IMR-90 (cell line): ENCODE data around the gene AQP1. TPM values are rescaled to one million over a fixed set of nuclear protein-coding genes. Genes with fewer than 3 reads are reported as not detected.
A peak's percentile ranks its signal among the peaks of the same experiment; 100 is the strongest.

ENCODE experiments used
- ATAC-seq: fragments of 200-7000 bp; cut with Tn5 transposase; 2 replicates; pipeline ENCODE4 v1.9.1; 2020; ENCODE audit warnings: low read depth, mild to moderate bottlenecking, moderate library complexity
- BruUV-seq: library from RNA; stranded (reverse); fragments of 400-500 nt; replicated peaks from 2 replicates; lab custom pipeline; 2021; lab: Mats Ljungman, UMichigan
- CTCF ChIA-PET: fragments of 300-600 bp; formaldehyde crosslinking; extraction: SDS; loops from one replicate; lab custom pipeline; 2021; ENCODE audit warnings: antibody characterized with exemption; lab: Yijun Ruan, JAX
- POLR2A ChIA-PET: fragments of 300-600 bp; sonication (Branson Sonifier 250); formaldehyde crosslinking; loops from one replicate; lab custom pipeline; 2022; ENCODE audit warnings: antibody characterized with exemption; ENCODE audit not compliant: unreplicated experiment; lab: Charles Lee
- DNase-seq: peaks from one replicate; pipeline ENCODE4 v3.0.0; 2013
- H2AFZ ChIP-seq: replicated peaks from 2 replicates; pipeline ENCODE3; 2013; ENCODE audit warnings: low read length, mild to moderate bottlenecking; ENCODE audit not compliant: poor library complexity
- H2AK5ac ChIP-seq: 2 replicates; pipeline ENCODE4 v1.6.1; 2013; ENCODE audit warnings: low read depth, low read length, inconsistent platforms
- H2AK9ac ChIP-seq: replicated peaks from 2 replicates; pipeline ENCODE3; 2013; ENCODE audit warnings: mild to moderate bottlenecking, low read depth, low read length, moderate library complexity; ENCODE audit not compliant: poor library complexity
- H2BK120ac ChIP-seq: 2 replicates; pipeline ENCODE4 v1.6.1; 2013; ENCODE audit warnings: low read depth, low read length, inconsistent platforms
- H2BK15ac ChIP-seq: 3 replicates; pipeline ENCODE4 v1.6.1; 2013; ENCODE audit warnings: low read depth, low read length, inconsistent platforms
- H2BK20ac ChIP-seq: 2 replicates; pipeline ENCODE4 v1.6.1; 2013; ENCODE audit warnings: low read depth, mild to moderate bottlenecking, inconsistent platforms, low read length, moderate library complexity
- H2BK5ac ChIP-seq: 2 replicates; pipeline ENCODE4 v1.6.1; 2013; ENCODE audit warnings: mild to moderate bottlenecking, low read depth, low read length, inconsistent platforms; ENCODE audit not compliant: poor library complexity, severe bottlenecking
- H3K14ac ChIP-seq: replicated peaks from 2 replicates; pipeline ENCODE4 v1.6.1; 2013; ENCODE audit warnings: low read depth, low read length, inconsistent platforms
- H3K18ac ChIP-seq: 2 replicates; pipeline ENCODE4 v1.6.1; 2013; ENCODE audit warnings: low read depth, low read length, control low read depth
- H3K23ac ChIP-seq: 2 replicates; pipeline ENCODE4 v1.6.1; 2013; ENCODE audit warnings: low read depth, low read length, inconsistent platforms
- H3K27ac ChIP-seq: 2 replicates; pipeline ENCODE4 v1.5.1; 2013; ENCODE audit warnings: mild to moderate bottlenecking, control low read depth, low read length; ENCODE audit not compliant: insufficient read depth
- H3K27me3 ChIP-seq: 2 replicates; pipeline ENCODE4 v1.6.1; 2013; ENCODE audit warnings: low read length; ENCODE audit not compliant: control insufficient read depth, insufficient read depth
- H3K36me3 ChIP-seq: 2 replicates; pipeline ENCODE4 v1.6.1; 2013; ENCODE audit warnings: low read length, mixed read lengths; ENCODE audit not compliant: control insufficient read depth, insufficient read depth
- H3K4ac ChIP-seq: 2 replicates; pipeline ENCODE4 v1.6.1; 2013; ENCODE audit warnings: low read depth, low read length, inconsistent platforms
- H3K4me1 ChIP-seq: 2 replicates; pipeline ENCODE4 v1.6.1; 2013; ENCODE audit warnings: low read length, mixed read lengths; ENCODE audit not compliant: control insufficient read depth, insufficient read depth
- H3K4me2 ChIP-seq: 2 replicates; pipeline ENCODE4 v1.6.1; 2013; ENCODE audit warnings: low read depth, mild to moderate bottlenecking, control low read depth, low read length, moderate library complexity
- H3K4me3 ChIP-seq: 2 replicates; pipeline ENCODE4 v1.5.1; 2013; ENCODE audit warnings: low read depth, mild to moderate bottlenecking, control low read depth, low read length, moderate library complexity; ENCODE audit not compliant: insufficient read depth
- H3K56ac ChIP-seq: 2 replicates; pipeline ENCODE4 v1.6.1; 2013; ENCODE audit warnings: low read length, inconsistent platforms; ENCODE audit not compliant: insufficient read depth; ENCODE audit errors: extremely low read depth
- H3K79me1 ChIP-seq, 2 experiments: 2 replicates each; pipeline ENCODE4 v1.6.1; 2013; ENCODE audit warnings: low read length in 2 of 2, inconsistent platforms in 1 of 2, low read depth in 1 of 2
- H3K9ac ChIP-seq: 2 replicates; pipeline ENCODE4 v1.6.1; 2013; ENCODE audit warnings: low read depth, low read length, control low read depth
- H3K9me1 ChIP-seq: 2 replicates; pipeline ENCODE4 v1.6.1; 2013; ENCODE audit warnings: low read length, inconsistent platforms; ENCODE audit not compliant: insufficient read depth
- H3K9me3 ChIP-seq: 2 replicates; pipeline ENCODE4 v1.6.1; 2013; ENCODE audit warnings: low read length; ENCODE audit not compliant: control insufficient read depth, insufficient read depth
- H4K20me1 ChIP-seq: 2 replicates; pipeline ENCODE4 v1.6.1; 2013; ENCODE audit warnings: low read length, inconsistent platforms; ENCODE audit not compliant: insufficient read depth
- H4K5ac ChIP-seq: 2 replicates; pipeline ENCODE4 v1.6.1; 2013; ENCODE audit warnings: mild to moderate bottlenecking, low read depth, low read length, control low read depth
- H4K8ac ChIP-seq, 2 experiments: 2 replicates each; pipeline ENCODE4 v1.6.1; 2013; ENCODE audit warnings: low read depth in 2 of 2, low read length in 2 of 2, control low read depth in 1 of 2, inconsistent platforms in 1 of 2
- H4K91ac ChIP-seq: 2 replicates; pipeline ENCODE4 v1.6.1; 2013; ENCODE audit warnings: low read depth, low read length, inconsistent platforms; ENCODE audit not compliant: insufficient read depth
- BHLHE40 ChIP-seq: fragments of 150-350 bp; IDR thresholded peaks from 2 replicates; pipeline ENCODE4 v1.6.1; 2016; ENCODE audit warnings: mild to moderate bottlenecking, low read depth, low read length
- CEBPB ChIP-seq: IDR thresholded peaks from 2 replicates; pipeline ENCODE4 v1.6.1; 2012; ENCODE audit warnings: low read depth, low read length, improper control_type of control experiment
- CHD1 ChIP-seq: IDR thresholded peaks from 2 replicates; pipeline ENCODE4 v1.6.1; 2012; ENCODE audit warnings: low read depth, low read length, improper control_type of control experiment
- CTCF ChIP-seq: conservative IDR thresholded peaks from 2 replicates; pipeline ENCODE4 v1.5.1; 2012; ENCODE audit warnings: mild to moderate bottlenecking, low read depth, low read length, improper control_type of control experiment
- ELK1 ChIP-seq: fragments of 150-350 bp; IDR thresholded peaks from 2 replicates; pipeline ENCODE4 v1.6.1; 2016; ENCODE audit warnings: low read depth, mild to moderate bottlenecking, low read length, moderate library complexity, borderline replicate concordance
- FOS ChIP-seq: fragments of 150-350 bp; IDR thresholded peaks from 2 replicates; pipeline ENCODE4 v1.6.1; 2016; ENCODE audit warnings: low read depth, low read length
- MAFK ChIP-seq: IDR thresholded peaks from 2 replicates; pipeline ENCODE4 v1.6.1; 2012; ENCODE audit warnings: low read depth, low read length, improper control_type of control experiment
- MAZ ChIP-seq: IDR thresholded peaks from 2 replicates; pipeline ENCODE4 v1.6.1; 2012; ENCODE audit warnings: low read depth, mild to moderate bottlenecking, low read length, improper control_type of control experiment, moderate library complexity, borderline replicate concordance
- MXI1 ChIP-seq: IDR thresholded peaks from 2 replicates; pipeline ENCODE4 v1.6.1; 2012; ENCODE audit warnings: low read depth, mild to moderate bottlenecking, low read length, moderate library complexity, borderline replicate concordance
- NFE2L2 ChIP-seq: fragments of 150-350 bp; IDR thresholded peaks from 2 replicates; pipeline ENCODE4 v1.6.1; 2016; ENCODE audit warnings: low read depth, mild to moderate bottlenecking, low read length
- POLR2A ChIP-seq: IDR thresholded peaks from 2 replicates; pipeline ENCODE4 v1.6.1; 2012; ENCODE audit warnings: mild to moderate bottlenecking, low read depth, low read length
- RAD21 ChIP-seq: IDR thresholded peaks from 2 replicates; pipeline ENCODE4 v1.6.1; 2012; ENCODE audit warnings: low read length, improper control_type of control experiment
- RCOR1 ChIP-seq: IDR thresholded peaks from 2 replicates; pipeline ENCODE4 v1.6.1; 2012; ENCODE audit warnings: mild to moderate bottlenecking, low read length, improper control_type of control experiment; ENCODE audit not compliant: insufficient replicate concordance
- RFX5 ChIP-seq: IDR thresholded peaks from 2 replicates; pipeline ENCODE4 v1.8.0; 2012; ENCODE audit warnings: low read depth, mild to moderate bottlenecking, low read length, moderate library complexity
- SMC3 ChIP-seq: fragments of 150-350 bp; IDR thresholded peaks from 2 replicates; pipeline ENCODE4 v1.6.1; 2016; ENCODE audit warnings: low read depth, mild to moderate bottlenecking, antibody characterized with exemption, low read length, moderate library complexity
- USF2 ChIP-seq: fragments of 150-350 bp; IDR thresholded peaks from 2 replicates; pipeline ENCODE4 v1.6.1; 2017; ENCODE audit warnings: mild to moderate bottlenecking, antibody characterized with exemption, low read length, low read depth
- WGBS, 2 experiments: methylation state at CpG; one replicate each; pipeline versions ENCODE4 v1.1.5 to v1.1.7; 2013; ENCODE audit warnings: missing lambda C conversion rate in 2 of 2; ENCODE audit not compliant: insufficient read length in 1 of 2; ENCODE audit errors: extremely low coverage in 2 of 2; 5-methylcytosine and 5-hydroxymethylcytosine counted together
- dilution Hi-C: fragments of 300-500 bp; cut with HindIII; formaldehyde crosslinking; loops from one replicate; pipeline ENCODE4 v1.14.3; 2018; ENCODE audit warnings: low sequenced_read_pairs; ENCODE audit not compliant: unreplicated experiment
- in situ Hi-C: fragments of 300-500 bp; cut with MboI; formaldehyde crosslinking; loops from 3 replicates; pipeline ENCODE4 v1.14.3; 2019; ENCODE audit warnings: low sequenced_read_pairs, inconsistent platforms, mixed read lengths
- intact Hi-C: fragments of 100-400 bp; cut with micrococcal nuclease; formaldehyde crosslinking; loops from 2 replicates; pipeline ENCODE4 v1.10.0; 2022
- polyA plus RNA-seq, 3 experiments: library from polyadenylated mRNA; depleted of rRNA; stranded (reverse); fragments of >200 nt; gene quantifications; 2 replicates each; pipeline ENCODE4 v1.2.3, GENCODE V29; 2012; ENCODE audit warnings: low replicate concordance in 1 of 3
- total RNA-seq: library from RNA; depleted of rRNA; stranded (reverse); fragments of >200 nt; gene quantifications from 2 replicates; pipeline ENCODE4 v1.2.3, GENCODE V29; 2012

The AQP1 gene
- total and polyA plus RNA-seq, 2 of the 4 experiments (the other 2 are of a cell fraction): 0.18 to 0.39 TPM

GRCh38 chr7:30874656-30875302 is 36.9 kb upstream of the AQP1 start:
- Histone ChIP-seq H3K27ac (no peak overlapping the region), H4K91ac (no peak overlapping the region), H2BK120ac (no peak overlapping the region), H3K4me2 (no peak overlapping the region), H2BK5ac (no peak overlapping the region), H2AK5ac (no peak overlapping the region), H3K18ac (no peak overlapping the region), H2BK15ac (no peak overlapping the region), H3K36me3 (peaks cover 4% of the 10 kb centered on the region), H2AK9ac (peak overlapping the region; percentile 47), H3K4me3 (no peak overlapping the region), H3K27me3 (no peaks in the 10 kb centered on the region), H3K56ac (no peak overlapping the region), H4K8ac (no peak overlapping the region), H4K5ac (no peak overlapping the region), H3K14ac (no peak overlapping the region), H2BK20ac (no peak overlapping the region), H3K4ac (no peak overlapping the region), H4K20me1 (no peaks in the 10 kb centered on the region), H3K79me1 (no peaks in the 10 kb centered on the region), H3K23ac (no peak overlapping the region), H3K4me1 (peaks cover 1% of the 10 kb centered on the region; the same call in 1 of the 2 replicates), H3K9ac (no peak overlapping the region), H3K9me3 (peaks cover 5% of the 10 kb centered on the region; the same call in 1 of the 2 replicates), H3K9me1 (no peaks in the 10 kb centered on the region; the same call in 1 of the 2 replicates), H2AFZ (no peak overlapping the region)
- WGBS, 2 experiments: 100% methylated on average over 1 of the region's 5 CpGs; no CpG with 5 or more reads in 1 of the 2 experiments
- intact Hi-C loops (no loop called here), in situ Hi-C loops (no loop called here), dilution Hi-C loops (no loop called here)
- ChIA-PET POLR2A (no interaction called here), CTCF (no interaction called here)
- ATAC-seq (no peak), DNase-seq (no peak)
- no TSS peak for BruUV-seq
- TF ChIP-seq CHD1: no peak
- no peak for TF ChIP-seq USF2
- no peak for TF ChIP-seq RCOR1
- TF ChIP-seq BHLHE40: no peak
- TF ChIP-seq POLR2A: no peak
- no peak for TF ChIP-seq RAD21
- no peak for TF ChIP-seq CEBPB
- no peak for TF ChIP-seq FOS
- TF ChIP-seq ELK1: no peak
- no peak for TF ChIP-seq CTCF
- TF ChIP-seq MAFK: no peak
- TF ChIP-seq NFE2L2: no peak
- TF ChIP-seq SMC3: no peak
- no peak for TF ChIP-seq MXI1
- no peak for TF ChIP-seq RFX5
- no peak for TF ChIP-seq MAZ
